NK-92 (cell line): ENCODE data around the gene FYB1.
"Not testable (repeated sequence)": the region's sequence is repeated elsewhere in the genome, so short reads cannot be mapped to it uniquely, and the experiment has no call there.

Source experiments
- DNase-seq: peaks from one replicate; lab custom pipeline; 2025; ENCODE audit not compliant: unreplicated experiment; lab: John Stamatoyannopoulos, UW

FYB1 gene

DNA sequence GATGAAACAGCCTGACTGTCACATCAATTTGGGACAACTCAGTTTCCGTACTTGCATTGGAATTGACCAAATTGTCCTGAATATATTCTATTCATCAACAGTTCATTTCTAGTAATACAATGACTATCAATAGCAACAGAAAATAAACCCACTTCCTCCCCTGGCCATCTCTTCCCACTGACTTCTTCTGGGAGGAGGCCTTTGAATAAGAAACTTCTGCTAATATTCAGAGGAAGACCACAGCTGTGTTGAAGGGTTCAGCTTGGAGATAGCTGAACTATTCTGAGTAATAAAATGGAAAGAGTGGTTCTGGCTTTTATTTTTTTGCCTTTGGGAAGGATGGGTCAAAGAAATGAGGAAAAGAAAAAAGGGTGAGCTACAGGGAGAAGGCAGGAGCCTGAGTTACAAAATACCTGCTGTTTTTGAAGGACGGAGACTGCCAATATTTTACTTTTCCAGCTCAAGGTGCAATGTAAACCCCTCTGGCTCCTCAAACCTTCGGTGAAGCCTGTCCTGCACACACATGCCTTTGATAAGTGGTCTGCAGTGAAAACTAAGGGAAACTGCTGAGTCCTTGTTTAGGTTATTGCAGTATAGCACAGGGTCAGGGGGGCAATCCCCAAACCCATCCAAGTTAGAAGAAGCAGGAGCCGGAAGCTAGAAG is 29.9 kb downstream of the FYB1 start:
- DNase-seq: no peak

GRCh38 chr5:39187831-39188731 is 31.3 kb downstream of the FYB1 start:
- no peak for DNase-seq

GRCh38 chr5:39186722-39187539 is 32.4 kb downstream of the FYB1 start:
- no peak for DNase-seq

DNA sequence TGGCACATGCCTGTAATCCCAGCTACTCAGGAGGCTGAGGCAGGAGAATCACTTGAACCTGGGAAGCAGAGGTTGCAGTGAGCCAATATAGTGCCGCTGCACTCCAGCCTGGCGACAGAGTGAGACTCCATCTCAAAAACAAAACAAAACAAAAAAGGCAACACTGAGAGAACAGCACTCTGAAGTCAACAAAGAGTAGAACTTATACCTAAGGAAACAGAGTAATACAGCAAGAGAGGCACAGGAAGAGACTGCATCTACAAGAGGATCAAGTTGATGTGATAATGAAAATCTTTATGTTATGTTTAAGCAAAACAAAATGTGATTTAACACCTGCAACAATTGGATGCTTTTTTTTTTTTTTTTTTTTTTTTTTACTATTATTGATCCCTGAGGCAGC is 33.1 kb downstream of the FYB1 start:
- no peak for DNase-seq

GRCh38 chr5:39185761-39186160 is 33.6 kb downstream of the FYB1 start:
- no peak for DNase-seq

DNA sequence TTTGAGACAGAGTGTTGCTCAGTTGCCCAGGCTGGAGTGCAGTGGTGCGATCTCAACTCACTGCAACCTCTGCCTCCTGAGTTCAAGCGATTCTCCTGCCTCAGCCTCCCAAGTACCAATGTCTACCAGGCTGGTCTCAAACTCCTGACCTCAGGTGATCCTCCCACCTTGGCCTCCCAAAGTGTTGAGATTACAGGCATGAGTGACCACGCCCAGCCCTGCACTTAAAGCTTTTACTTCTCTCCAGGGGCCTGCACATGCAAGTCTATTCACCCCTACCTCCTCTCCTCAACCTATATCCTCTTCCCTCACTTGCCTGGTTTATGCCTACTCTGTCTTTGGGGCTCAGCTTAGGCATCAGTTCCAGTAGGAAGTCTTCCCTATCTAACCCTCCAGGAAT is 39.8 kb downstream of the FYB1 start:
- DNase-seq: not testable (repeated sequence)

DNA sequence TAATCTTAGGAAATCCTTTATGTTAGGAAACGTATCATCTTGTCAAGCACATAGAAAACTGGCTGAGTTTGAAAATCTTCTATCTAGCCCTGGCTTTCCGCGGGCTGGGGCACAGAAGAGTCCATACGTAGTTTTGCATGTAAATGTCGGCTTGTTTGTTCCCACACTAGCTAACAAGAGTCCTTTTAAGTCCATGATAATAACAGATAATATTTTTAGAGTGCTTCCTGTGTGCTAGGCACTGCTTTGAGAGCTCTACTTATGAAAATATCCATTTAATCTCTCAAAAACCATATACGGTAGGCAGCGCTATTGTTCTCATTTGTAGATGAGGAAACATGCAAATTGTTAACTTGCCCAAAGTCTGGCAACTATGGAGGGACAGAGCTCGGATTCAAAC is 40.5 kb downstream of the FYB1 start:
- DNase-seq: no peak

GRCh38 chr5:39178171-39178570 is 41.2 kb downstream of the FYB1 start:
- no peak for DNase-seq

DNA sequence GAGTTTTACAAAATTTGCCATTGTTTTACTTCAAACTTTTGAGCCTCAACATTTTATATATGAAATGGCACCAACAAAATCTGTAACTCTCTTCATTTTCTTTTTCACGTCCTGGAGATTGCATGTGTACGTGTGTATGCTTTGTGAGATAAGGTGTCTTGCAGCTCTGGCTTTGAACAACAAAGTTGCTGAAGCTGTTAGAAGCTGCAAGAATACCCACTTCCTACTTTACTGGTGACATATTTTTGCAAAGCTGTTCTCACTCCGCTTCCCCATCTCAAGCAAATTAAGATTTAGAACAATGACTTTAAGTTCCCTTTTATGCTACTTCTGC is 41.8 kb downstream of the FYB1 start:
- no peak for DNase-seq

DNA sequence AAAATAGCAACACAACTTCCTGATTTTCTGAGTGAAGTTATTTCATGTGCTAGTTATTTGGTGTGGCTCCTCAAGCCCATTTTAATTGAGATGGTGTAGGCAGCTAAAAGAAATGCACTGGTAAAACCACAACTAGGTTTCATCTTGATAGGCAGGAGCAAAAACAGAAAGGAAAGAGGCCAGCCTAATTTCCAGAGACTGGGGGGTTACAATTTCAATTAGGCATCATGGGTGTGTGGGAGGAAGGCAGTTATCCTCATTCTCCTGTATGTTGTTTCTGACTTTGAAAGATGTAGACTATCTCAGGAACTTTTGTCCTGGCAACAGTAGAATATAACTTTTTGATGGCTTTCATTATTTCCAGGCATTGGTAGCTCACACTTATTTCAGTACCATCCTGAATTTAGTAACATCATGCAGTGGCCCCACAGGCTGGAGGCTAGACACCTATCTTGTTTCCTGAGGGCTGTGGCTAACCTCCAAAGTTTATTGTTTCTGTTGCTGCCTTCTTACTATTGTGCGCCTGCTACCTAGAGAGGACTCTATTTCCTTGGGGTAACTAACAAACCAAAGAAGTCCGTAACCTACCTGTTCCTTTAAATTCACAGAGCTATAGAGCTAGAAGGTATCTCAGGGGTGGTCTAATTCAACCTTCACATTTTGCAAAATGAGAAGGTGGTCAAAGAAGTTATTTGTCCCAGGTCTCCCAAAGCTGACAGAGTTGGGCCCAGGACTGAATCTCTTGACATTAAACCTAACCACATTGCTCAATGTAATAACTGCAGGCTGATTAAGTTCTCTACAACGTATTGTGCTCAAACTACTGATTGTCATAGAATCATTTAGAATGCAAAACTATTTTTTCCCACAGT is 42.4 kb downstream of the FYB1 start:
- no peak for DNase-seq

DNA sequence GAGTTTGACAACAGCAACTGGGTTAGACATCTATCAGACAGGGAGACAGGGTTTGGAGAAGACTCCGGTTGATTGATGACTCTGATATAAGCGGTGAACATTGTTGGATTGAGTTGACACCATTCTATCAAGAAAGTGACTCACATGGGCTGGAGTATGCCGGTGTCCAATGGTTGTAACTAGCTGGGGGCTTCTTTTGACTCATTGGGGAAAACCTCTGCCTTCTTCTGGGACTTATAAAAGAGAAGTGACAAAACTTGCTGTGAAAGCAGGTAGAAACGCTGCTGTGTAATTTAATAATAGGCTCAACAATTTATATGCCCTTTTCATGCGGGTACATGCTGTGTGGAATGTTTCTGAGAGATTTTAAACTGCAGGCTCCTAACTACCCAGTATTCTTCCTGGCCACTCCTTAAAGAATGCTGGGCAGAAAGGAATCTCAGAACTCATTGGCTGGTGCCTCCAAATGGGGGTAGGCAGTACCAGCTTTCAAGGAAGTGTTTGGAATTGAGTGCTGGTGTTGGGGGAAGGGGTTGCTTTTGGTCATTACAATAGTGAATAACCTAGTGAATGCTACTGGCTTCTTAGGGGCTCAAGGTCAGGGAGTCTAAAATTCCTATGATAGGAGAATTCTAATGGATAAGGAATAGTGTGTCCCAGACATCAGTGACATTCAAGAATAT is 43.9 kb downstream of the FYB1 start:
- DNase-seq: no peak

DNA sequence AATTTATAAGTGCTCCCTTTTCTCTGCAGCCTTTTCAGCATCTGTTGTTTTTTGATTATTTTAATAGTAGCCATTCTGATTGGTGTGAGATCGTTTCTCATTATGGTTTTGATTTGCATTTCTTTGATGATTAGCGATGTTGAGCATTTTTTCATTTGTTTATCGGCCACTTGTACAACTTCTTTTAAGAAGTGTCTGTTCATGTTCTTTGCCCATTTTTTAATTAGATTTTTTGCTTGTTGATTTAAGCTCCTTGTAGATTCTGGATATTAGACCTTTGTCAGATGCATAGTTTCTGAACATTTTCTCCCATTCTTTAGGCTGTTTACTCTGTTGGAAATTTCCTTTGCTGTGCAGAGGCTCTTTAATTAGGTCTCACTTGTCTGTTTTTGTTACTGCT is 46.3 kb downstream of the FYB1 start:
- DNase-seq: no peak

DNA sequence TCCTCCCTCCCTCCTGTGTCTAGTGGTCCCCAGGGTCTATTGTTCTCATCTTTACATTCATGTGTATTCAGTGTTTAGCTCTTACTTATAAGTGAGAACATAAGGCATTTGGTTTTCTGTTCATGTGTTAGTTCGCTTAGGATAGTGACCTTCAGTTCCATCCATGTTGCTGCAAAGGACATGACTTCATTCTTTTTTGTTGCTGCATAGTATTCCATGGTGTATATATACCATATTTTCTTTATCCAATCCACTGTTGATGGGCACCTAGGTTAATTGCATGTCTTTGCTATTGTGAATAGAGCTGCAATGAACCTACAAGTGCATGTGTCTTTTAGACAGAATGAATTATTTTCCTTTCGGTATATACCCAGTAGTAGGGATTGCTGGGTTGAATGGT is 46.8 kb downstream of the FYB1 start:
- no peak for DNase-seq

DNA sequence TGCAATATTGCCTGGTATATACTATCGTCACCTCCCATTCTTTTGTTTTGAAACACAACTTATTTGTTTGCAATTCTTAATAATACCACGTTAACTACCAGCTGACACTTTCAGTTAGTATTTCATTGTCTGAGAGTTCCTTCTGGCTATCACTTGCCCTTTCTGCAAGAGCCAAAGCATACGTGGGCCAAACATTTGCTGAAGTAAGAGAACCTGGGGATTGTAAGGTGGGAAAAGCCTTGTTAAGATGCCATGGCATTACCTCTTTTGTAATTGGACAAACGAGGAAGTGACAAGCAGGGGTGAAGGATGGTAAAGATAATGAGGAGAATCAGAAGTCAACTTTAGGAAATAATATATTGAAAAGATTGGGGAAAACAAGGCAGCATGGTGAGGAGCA is 47.7 kb downstream of the FYB1 start:
- no peak for DNase-seq

- DNase-seq: no peak
Measured at GRCh38 chr5:39169081-39169480, 50.3 kb downstream of the FYB1 start.

DNA sequence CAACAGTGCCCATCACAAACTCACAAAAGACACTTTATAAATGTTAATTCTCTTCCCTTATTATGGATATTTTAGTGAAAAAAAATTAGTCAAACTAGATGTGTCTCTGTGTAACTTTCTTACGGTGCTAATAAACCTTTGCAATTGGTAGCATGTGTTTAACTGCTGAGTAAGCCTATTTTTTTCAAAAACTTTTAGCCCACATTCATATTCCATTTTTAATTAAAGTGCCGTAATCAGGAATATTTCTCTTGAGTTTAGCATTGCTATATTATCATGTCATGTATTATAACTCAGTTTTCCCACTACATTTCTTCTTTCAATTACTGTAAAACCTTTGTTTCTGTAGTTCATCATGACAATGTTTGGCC is 51.4 kb downstream of the FYB1 start:
- DNase-seq: no peak

DNA sequence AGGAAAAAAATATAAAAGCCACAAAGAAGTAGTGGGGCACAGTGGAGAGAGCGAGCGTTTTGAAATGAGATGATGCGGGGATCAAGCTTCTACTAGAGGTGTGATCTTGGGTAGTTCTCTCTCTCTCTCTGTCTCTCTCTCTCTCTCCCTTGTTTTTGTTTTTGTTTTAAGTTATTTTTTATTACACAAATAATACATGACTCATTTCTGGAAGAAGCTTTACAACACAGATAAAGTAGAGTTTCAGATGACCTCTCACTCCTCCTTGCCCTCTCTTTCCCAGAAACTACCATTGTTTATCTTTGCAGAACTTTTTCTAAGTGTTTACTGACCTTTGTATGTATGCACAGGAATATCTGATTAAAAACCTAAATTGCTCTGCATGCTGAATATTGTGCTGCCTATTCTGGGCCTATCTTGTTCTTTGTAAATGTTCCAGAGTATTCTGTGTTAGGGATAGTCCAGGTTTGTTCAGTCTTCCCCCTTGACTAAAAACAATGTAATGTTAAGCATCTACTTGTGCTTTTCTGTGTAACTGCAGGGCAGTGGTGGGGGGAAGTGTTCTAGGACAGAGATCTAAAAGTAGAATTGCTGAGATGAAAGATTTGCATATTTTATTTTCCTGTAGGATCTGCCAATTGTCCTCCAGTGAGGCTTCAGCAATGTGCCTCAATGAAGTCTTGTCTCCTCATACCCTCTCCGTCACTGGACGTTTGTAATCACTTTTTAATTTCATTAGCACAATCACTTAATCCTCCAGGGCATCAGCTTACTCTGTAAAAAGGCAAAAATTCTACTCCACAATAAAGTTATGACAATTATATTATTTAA is 52.0 kb downstream of the FYB1 start:
- DNase-seq: no peak

GRCh38 chr5:39164529-39165402 is 54.6 kb downstream of the FYB1 start:
- no peak for DNase-seq

- DNase-seq: no peak
Measured at GRCh38 chr5:39164016-39164415, 55.3 kb downstream of the FYB1 start.
